Measurements from ENCODE around the gene ATP2B2. TPM values are rescaled to one million over a fixed set of nuclear protein-coding genes. Genes with fewer than 3 reads are reported as not detected.

Gene ATP2B2
- total RNA-seq, 1 donor: not detected

DNA sequence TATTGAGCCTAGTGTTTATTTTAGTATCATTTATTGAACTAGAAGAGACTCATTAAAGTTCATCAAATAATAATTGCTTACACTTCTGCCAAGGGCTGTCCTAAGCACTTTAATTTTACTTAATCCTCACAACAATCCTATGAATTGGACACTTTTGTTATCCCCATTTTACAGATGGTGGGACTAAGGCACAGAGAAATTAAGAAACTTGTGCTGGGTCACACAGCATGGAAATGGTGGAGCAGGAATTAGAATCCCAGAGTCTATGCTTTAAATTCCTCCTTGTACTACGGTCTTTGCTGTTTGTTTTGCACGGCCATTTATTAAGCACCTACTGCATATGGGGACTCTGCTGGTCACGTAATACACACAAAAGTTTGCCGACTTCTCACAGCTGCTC, 7.9 kb downstream of the ATP2B2 start:
- H3K27me3 ChIP-seq (ENCODE audit: insufficient read depth, low read length): no peaks in the 10 kb centered on the region
- H3K4me1 ChIP-seq (ENCODE audit: insufficient read depth, low read length): no peaks in the 10 kb centered on the region
- no peak overlapping the region for H3K4me3 ChIP-seq (ENCODE audit: low read length)
- H3K9me3 ChIP-seq (ENCODE audit: low read depth, low read length): no peaks in the 10 kb centered on the region

DNA sequence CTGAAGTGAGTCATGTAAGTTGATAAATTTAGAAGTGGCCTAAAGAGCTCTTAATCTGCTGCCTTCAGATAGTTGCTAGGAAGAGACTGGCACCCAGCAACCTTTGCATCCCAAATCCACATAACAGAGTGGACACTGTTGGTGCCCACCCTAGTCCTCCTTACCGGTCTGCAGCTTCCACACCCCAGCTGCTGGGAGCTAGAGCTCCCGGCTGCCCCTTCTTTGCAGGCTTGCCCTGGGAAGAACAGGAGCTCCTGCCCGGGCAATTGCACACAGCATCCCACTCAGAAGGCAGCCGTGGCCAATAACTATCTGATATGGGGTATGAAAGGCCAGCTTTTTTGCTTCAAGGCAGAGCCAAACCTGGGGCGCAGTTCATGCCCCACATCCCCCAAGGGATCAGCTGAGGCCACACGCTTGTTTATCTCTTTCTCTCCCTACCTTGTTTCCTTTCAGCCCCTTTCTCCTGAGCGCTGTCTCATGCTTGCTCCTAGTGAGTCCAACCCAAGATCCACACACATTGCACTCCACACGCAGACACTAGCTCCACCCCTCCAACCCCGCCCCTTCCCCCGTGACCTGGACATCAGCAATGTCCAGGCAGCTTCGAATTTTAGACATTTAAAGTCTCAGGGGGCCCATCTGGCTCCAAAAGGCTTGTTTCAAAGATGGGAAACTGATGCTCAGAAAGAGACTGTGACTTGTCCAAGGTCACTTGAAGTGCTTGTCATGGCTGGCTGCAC, 9.1 kb downstream of the ATP2B2 start:
- Histone ChIP-seq H3K4me3 (ENCODE audit: low read length) (no peak overlapping the region), H3K9me3 (ENCODE audit: low read depth, low read length) (no peaks in the 10 kb centered on the region), H3K27me3 (ENCODE audit: insufficient read depth, low read length) (no peaks in the 10 kb centered on the region), H3K4me1 (ENCODE audit: insufficient read depth, low read length) (no peaks in the 10 kb centered on the region)

DNA sequence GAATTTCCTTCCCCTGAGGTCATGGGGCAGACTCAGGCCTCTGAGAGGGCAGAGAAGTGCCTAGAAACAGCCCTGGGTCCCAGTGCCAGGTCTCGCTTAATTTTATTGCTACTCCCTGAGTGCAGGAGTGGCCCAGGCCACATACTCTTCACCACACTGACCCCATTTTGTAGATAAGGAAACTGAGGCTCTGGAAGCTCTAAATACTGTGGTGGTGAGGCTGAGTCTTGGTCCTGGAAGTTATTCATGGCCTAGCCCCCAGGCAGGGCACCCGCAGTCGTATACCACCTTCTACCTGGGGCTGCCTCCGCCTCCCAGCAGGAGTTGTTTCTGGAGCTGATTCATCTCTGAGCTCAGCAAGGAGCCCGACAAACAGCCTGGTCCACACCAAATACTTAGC, 9.8 kb downstream of the ATP2B2 start:
- no peaks in the 10 kb centered on the region for H3K9me3 ChIP-seq (ENCODE audit: low read depth, low read length)
- no peaks in the 10 kb centered on the region for H3K4me1 ChIP-seq (ENCODE audit: insufficient read depth, low read length)
- H3K4me3 ChIP-seq (ENCODE audit: low read length): no peak overlapping the region
- no peaks in the 10 kb centered on the region for H3K27me3 ChIP-seq (ENCODE audit: insufficient read depth, low read length)

DNA sequence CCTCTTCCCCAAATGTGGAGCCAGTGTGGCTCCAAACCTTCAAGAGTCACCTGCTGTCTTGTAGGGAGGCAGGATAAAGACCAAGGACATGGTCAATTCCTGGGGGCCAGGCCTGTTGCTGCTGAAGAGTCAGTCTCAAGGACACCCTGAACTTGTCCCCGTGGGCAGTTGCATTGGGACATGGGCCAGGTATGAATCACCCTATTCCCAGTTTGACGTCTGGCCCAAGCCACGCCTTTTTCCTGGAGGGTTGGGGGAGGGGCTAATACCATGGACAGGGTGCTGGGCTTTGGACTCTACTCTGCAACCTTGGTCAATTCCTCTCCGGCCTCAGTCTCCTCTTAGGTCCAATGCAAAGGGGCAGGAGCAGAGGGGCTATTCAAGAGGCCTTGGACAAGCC, 10.4 kb downstream of the ATP2B2 start:
- no peaks in the 10 kb centered on the region for H3K27me3 ChIP-seq (ENCODE audit: insufficient read depth, low read length)
- no peaks in the 10 kb centered on the region for H3K9me3 ChIP-seq (ENCODE audit: low read depth, low read length)
- H3K4me3 ChIP-seq (ENCODE audit: low read length): no peak overlapping the region
- H3K4me1 ChIP-seq (ENCODE audit: insufficient read depth, low read length): no peaks in the 10 kb centered on the region

GRCh38 chr3:10494180-10494579, 11.2 kb downstream of the ATP2B2 start:
- H3K4me3 ChIP-seq (ENCODE audit: low read length): no peak overlapping the region
- no peaks in the 10 kb centered on the region for H3K4me1 ChIP-seq (ENCODE audit: insufficient read depth, low read length)
- no peaks in the 10 kb centered on the region for H3K9me3 ChIP-seq (ENCODE audit: low read depth, low read length)

GRCh38 chr3:10493202-10493589, 12.2 kb downstream of the ATP2B2 start:
- no peaks in the 10 kb centered on the region for H3K27me3 ChIP-seq (ENCODE audit: insufficient read depth, low read length)
- no peak overlapping the region for H3K4me3 ChIP-seq (ENCODE audit: low read length)
- H3K4me1 ChIP-seq (ENCODE audit: insufficient read depth, low read length): no peaks in the 10 kb centered on the region
- no peaks in the 10 kb centered on the region for H3K9me3 ChIP-seq (ENCODE audit: low read depth, low read length)

More at GRCh38 chr3:10494180-10494579, 11.2 kb downstream of the ATP2B2 start:
- H3K27me3 ChIP-seq (ENCODE audit: insufficient read depth, low read length): no peaks in the 10 kb centered on the region

DNA sequence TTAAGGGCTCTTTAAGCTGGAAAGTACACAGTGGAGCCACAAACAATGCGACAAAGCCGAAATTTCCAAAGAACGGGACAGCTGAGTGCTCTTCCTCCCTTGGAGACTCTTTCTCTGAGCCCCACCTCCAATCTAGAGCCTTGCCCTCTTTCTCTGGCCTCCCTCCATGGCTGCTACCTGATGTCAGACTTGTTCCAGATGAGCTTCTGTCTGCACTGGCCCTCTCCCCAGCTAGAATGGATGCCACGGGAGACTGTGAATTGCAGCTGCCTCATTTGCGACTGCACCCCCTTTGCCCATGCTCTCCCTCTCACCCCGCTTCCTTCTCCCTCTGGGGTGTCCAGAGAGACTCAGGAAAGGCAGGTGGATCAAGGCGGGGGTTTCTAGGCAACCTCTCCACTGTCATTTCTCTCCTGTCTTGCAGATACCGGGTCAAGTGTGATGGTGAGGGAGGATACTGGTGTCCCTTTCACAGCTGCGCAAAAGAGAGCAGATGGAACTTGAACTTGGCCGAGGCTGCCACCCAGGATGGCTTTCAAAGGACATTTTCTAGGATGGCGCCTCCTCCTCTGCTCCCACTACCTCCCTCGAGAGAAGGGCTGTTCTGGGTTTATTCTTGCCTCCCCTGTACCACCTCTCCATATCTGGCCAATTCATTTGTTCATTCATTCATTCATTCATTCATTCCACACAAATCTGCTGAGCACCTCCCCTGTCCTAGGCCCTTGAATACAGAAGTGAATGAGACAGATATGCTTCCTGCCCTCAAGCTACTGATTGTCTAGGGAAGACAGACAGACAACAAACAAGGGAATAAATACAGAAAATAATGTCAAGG, 12.8 kb downstream of the ATP2B2 start:
- Histone ChIP-seq H3K9me3 (ENCODE audit: low read depth, low read length) (no peaks in the 10 kb centered on the region), H3K4me3 (ENCODE audit: low read length) (no peak overlapping the region), H3K27me3 (ENCODE audit: insufficient read depth, low read length) (no peaks in the 10 kb centered on the region), H3K4me1 (ENCODE audit: insufficient read depth, low read length) (no peaks in the 10 kb centered on the region)

- no peaks in the 10 kb centered on the region for H3K9me3 ChIP-seq (ENCODE audit: low read depth, low read length)
- H3K27me3 ChIP-seq (ENCODE audit: insufficient read depth, low read length): no peaks in the 10 kb centered on the region
- no peaks in the 10 kb centered on the region for H3K4me1 ChIP-seq (ENCODE audit: insufficient read depth, low read length)
- no peak overlapping the region for H3K4me3 ChIP-seq (ENCODE audit: low read length)
These were observed 15.5 kb downstream of the ATP2B2 start for GRCh38 chr3:10489746-10490483.

GRCh38 chr3:10487988-10488633, 17.3 kb downstream of the ATP2B2 start:
- H3K4me1 ChIP-seq (ENCODE audit: insufficient read depth, low read length): no peaks in the 10 kb centered on the region
- H3K4me3 ChIP-seq (ENCODE audit: low read length): no peak overlapping the region
- no peaks in the 10 kb centered on the region for H3K9me3 ChIP-seq (ENCODE audit: low read depth, low read length)
- H3K27me3 ChIP-seq (ENCODE audit: insufficient read depth, low read length): no peaks in the 10 kb centered on the region

GRCh38 chr3:10485806-10486205, 19.6 kb downstream of the ATP2B2 start:
- Histone ChIP-seq H3K4me3 (ENCODE audit: low read length) (no peak overlapping the region), H3K9me3 (ENCODE audit: low read depth, low read length) (no peaks in the 10 kb centered on the region), H3K4me1 (ENCODE audit: insufficient read depth, low read length) (no peaks in the 10 kb centered on the region), H3K27me3 (ENCODE audit: insufficient read depth, low read length) (no peaks in the 10 kb centered on the region)

DNA sequence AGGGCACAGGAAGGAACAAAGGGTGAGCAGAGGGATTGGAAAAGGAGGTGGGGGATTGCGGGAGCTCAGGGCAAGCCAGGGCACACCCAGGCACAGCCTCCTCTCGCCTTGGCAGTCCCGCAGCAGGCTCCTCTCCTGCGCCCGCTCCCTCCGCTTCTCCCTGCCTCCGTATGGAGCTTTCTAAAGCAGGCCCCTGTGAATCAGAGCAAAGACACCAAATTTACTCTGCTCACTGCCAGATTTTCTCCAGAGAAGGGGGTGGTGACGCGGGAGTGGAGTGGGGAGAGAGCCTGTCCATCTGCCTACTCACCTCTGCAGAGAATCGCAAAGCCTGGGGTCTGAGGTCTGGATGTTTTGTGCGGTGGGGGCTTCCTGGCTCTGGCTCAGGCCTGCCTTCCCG, 20.0 kb downstream of the ATP2B2 start:
- H3K4me1 ChIP-seq (ENCODE audit: insufficient read depth, low read length): no peaks in the 10 kb centered on the region
- no peaks in the 10 kb centered on the region for H3K9me3 ChIP-seq (ENCODE audit: low read depth, low read length)
- no peaks in the 10 kb centered on the region for H3K27me3 ChIP-seq (ENCODE audit: insufficient read depth, low read length)
- no peak overlapping the region for H3K4me3 ChIP-seq (ENCODE audit: low read length)

DNA sequence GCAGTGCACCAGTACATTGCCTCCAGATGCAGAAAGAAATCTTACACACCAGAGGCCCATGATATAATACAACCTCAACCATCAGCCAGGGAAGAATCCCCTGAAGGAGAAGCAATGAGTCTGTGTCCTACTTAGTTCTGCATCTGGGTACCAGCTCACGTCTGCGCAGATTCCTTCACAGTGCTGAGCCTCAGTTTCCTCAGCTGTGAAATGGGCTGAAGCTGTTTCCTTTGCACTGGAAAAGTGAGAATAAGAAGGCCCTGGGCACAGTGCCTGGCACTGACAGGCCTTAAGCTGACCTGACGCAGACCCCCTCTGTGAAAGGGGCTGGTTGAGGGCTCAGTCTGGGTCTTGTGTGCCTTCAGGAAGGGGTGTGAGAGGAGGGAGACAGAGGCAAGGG, 20.7 kb downstream of the ATP2B2 start:
- Histone ChIP-seq H3K4me1 (ENCODE audit: insufficient read depth, low read length) (no peaks in the 10 kb centered on the region), H3K27me3 (ENCODE audit: insufficient read depth, low read length) (no peaks in the 10 kb centered on the region), H3K4me3 (ENCODE audit: low read length) (no peak overlapping the region), H3K9me3 (ENCODE audit: low read depth, low read length) (no peaks in the 10 kb centered on the region)

- H3K4me3 ChIP-seq (ENCODE audit: low read length): no peak overlapping the region
- no peaks in the 10 kb centered on the region for H3K27me3 ChIP-seq (ENCODE audit: insufficient read depth, low read length)
- no peaks in the 10 kb centered on the region for H3K9me3 ChIP-seq (ENCODE audit: low read depth, low read length)
- H3K4me1 ChIP-seq (ENCODE audit: insufficient read depth, low read length): no peaks in the 10 kb centered on the region
These were observed 21.6 kb downstream of the ATP2B2 start for GRCh38 chr3:10483686-10484345.

DNA sequence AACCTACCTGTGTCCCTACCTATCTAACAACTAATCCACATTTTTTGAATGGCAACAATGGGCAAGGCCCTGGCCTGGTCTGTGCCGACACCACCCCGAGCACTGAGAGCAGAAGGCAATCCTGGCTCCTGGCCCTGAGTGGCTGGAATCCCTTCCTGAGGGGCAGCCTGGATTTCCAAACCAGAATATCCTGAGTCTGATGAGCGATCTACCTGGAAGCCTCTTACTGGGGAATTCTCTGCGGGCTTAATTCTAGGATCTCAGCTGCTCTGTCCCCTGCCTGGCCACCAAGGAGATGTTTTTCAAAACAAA, 22.1 kb downstream of the ATP2B2 start:
- no peaks in the 10 kb centered on the region for H3K27me3 ChIP-seq (ENCODE audit: insufficient read depth, low read length)
- no peaks in the 10 kb centered on the region for H3K9me3 ChIP-seq (ENCODE audit: low read depth, low read length)
- no peaks in the 10 kb centered on the region for H3K4me1 ChIP-seq (ENCODE audit: insufficient read depth, low read length)
- H3K4me3 ChIP-seq (ENCODE audit: low read length): no peak overlapping the region

Measured in mononuclear cell (primary cell).